NCI-H748 (cell line): ENCODE measurements around the gene THOC6.
A peak's percentile ranks its signal among the peaks of the same experiment; 100 is the strongest.
"Not testable (repeated sequence)": the region's sequence is repeated elsewhere in the genome, so short reads cannot be mapped to it uniquely, and the experiment has no call there.

Experiments used
- DNase-seq: peaks from one replicate; lab custom pipeline; 2025; ENCODE audit not compliant: unreplicated experiment; lab: John Stamatoyannopoulos, UW

The THOC6 gene

DNA sequence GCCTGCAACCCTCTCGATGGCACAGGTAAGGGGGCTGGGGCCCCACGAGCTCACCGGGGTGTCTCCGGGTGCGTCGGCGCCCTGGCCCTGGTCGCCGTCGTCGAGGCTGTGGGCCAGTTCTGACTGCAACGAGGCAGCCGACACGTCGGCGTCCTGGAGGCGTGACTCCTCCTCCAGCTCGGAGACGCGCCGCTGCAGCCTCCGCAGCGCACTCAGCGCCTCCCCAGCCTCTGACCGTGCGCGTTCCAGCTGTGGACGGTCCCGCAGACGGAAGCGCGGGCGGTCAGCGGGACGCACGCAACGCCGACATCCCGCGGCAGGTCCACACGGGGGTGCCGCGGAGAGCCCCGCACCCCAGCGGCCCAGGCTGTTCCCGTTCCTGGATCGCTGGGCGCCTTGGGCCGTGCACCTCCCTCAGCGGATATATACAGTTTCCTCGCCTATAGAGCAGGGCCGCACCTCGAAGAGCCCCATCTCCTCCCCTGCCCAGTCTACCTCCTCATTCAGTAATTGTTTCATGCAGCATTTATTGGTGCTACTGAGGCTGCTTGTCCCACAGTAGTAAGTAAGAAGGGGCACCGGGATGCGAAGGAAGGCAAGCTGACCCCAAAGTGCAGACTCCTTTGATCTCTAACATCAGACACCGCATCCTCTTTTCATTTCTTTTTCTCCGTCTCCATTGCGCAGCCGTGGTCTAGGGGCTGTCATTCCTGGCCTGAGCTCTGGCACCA lies 5.8 kb downstream of the THOC6 start:
- peak; percentile 46 for DNase-seq

DNA sequence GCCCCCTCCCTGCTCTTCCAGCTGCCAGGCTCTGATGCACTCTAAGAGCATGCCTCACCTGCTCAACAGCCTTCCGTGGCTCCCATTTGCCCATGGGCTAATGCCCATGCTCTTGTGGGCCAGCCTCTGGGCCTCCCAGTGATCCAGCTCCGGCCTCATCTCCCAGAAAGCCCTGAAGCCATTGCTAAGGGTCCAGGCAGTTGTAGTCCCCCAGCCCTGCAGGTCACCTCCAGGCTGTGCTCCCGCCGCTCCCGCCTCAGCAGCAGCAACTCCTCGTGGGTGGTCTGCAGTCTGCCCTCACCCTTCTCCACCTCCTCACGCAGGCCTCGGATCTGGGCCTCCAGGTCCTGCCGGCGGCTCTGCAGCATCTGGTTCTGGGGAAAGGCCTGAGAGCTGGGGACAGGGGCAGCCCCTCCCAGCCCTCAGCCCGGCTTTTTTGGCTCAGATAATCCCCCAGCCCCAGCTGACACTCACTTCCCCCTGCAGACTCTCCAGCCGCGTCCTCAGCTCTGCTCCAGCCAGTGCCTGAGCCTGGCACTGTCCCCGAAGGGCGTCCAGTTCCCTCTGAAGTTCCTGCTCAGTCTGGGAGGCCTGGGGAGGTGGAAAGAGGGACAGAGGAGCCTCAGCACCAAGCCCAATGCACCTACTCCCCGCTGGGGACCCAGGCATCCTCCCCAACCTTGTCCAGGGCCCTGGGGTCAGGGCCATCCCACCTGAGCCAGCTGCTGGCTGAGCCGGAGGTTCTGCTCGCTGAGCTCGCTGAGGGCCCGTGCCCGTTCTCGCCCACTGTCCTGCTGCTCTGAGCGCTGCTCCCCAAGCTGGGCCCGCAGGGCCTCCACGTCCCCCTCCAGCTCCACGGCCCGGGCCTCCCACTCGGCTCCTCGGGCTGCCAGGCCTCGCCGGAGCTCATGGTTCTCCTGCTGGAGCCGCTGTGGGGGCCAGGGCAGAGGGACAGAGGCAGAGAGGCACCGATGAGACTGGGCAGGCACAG lies 6.7 kb downstream of the THOC6 start:
- DNase-seq = no peak

DNA sequence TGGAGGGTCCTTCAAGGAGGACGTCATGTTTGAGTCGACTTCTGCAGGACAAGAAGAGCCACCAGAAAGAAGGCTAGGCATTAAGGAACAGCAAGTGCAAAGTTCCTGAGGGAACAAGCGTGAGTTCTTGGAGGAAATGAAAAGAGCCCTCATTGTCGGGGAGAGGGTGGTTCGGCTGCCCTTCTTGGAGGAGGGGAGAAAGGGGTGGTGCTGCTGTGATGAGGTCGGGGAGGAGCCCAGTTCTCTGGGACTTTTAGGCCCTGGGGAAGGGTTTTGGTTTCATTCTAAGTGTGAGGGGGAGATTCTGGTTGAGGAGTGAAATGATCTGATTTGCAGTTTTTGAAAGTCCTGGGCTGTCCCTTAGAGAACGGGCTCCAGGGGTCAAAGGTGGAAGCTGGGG lies 8.8 kb downstream of the THOC6 start:
- no peak for DNase-seq

DNA sequence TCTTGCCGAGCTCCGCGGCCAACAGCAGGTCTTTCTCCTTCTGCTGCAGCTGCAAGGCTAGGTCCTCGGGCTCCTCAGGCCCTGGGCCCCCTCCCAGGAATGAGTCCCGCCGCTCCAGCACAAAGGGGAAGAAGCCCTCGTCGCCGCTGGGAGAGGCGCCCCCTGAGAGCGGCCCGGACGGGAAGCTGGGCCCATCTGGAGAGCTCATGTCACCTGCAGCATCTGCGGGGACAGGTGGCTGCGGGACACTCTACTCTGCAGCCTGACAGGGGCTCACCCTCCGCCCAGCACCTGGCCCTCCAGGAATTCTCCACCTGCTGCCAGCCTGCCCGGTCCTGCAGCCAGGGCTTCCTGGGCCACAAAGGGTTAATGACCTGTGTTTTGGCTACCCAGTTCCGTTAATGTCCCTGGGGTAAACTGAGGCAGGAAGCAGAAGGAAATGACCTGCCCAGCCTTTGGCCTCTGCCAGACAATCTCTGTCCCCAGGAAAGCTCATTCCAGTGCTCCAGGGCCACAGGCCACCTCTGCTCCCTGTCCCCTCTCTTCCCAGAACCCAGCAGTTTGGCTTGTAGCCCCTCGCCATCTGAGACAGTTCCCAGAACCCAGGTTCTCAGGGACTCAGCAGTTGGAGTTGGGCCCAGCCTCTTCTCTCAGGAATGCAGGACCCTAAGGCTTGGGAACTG lies 11.6 kb downstream of the THOC6 start:
- no peak for DNase-seq

DNA sequence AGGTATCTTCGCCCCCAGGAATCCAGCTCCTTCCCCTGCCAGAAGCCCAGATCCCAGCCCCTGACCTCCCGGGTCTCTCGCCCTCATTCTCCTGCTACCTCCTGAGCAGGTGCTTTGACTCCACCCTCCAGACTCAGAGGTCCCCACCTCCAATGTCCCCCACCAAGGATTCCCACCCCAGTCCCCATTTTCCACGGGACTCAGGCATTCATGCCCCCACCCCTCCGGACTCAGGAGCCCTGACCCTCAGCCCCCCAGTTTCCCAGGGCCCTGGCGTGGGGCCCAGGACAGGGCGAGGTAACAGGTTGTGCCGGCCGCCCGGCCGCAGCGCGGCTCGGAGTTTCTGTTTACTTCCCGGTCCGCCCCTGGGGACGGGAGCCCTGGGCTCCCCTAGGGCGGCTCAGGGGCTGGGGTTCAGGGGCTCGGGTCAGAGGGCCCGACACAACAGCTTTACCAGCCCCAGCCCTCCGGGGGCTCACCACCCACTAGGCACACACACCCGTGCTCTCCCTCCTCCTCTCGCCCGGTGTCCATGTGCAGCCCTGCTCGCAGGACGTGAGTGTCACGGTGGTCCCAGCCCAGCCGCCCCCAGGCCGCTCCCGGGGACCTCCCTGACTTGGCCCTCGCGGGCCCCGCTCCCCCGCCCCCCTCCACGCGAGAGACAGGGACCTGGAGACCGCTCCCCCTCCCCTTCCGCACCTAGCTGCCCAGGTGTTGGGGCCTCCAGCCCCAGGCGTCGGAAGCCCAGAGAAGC lies 12.3 kb downstream of the THOC6 start:
- DNase-seq = peak; percentile 20

DNA sequence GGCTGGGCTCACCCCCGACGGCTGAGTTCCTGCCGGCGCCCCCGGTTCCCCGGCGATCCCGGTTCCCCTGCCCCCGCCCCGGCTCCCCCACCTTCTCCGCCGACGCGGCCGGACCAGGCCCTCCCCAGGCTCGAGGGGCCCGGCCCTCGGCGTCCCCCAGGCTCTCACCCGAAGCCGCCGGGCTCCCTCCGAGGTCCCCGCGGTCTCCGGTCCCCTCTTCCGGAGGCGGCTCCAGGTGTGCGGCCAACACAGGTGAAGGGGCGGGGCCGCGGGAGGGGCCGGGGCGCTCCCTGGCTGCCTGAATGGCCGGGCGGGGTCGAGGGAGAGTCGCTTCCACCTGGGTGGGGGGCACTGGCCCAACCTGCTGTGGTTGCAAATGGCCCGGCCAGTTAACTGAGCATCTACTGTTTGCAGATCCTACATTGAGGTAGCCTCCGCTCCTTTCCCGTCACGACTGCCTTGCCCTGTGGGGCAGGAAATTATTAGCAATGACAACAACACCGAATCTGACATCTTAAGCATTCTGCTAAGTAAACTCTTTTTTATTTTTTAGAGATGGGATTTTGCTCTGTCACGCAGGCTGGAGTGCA lies 13.0 kb downstream of the THOC6 start, which contains the start of gene BICDL2:
BICDL2 (minus strand) TSS at position 219 of the 590 bp plus-strand sequence. CDS start 1,448 bp downstream, outside the sequence.
- peak; percentile 45 for DNase-seq

DNA sequence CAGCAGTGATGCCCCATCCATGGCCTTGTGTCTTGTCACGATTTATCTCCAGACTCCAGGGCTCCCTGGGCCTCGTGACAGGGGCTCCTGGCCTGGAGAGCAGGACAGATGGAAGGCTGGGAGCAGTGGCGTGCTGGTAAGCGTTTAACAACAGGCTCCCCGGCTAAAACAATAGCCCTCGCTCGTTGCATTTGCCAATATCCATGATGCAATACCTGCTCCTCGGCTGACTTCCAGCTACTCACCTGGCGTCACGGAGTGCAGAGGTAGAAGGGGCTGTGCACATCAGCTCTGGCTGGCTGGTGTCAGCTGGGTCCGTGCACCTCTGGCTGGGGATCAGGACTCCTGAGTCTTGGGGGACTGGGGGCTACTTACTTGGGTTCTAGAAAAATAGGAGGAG lies 14.4 kb downstream of the THOC6 start:
- peak; percentile 11 for DNase-seq

DNA sequence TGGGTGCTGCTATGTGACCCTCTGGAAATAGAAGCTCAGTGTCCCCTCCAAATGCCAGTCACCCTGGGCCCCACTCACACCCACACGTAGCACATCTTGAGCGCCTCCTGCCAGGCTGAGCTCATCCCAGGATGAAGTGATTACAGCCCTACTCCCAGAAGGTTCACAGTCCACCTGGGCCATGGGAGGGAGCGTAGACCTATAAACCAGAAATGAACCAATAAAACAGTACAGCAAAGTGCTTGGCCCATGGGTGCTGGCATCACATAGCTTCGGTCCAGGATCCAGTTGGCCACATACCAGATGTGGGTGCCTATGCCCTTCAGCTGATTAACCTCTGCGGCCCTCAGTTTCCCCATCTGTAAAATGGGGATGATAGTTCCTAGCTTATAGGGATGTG lies 15.1 kb downstream of the THOC6 start:
- no peak for DNase-seq

DNA sequence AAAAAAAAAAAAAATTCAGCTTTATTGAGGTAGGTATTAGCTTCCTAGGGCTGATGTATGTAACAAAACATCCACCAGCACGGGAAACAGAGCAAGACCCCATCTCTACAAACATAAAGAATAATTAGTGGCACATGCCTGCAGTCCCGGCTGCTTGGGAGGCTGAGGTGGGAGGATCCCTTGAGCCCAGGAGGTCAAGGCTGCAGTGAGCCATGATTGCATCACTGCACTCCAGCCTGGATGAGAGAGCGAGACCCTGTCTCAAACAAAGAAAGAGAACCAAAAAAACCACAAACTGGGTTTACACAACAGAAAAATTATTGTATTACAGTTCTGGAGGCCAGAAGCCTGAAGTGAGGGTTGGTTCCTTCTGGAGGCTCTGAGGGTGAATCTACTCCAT lies 18.5 kb downstream of the THOC6 start:
- no peak for DNase-seq

DNA sequence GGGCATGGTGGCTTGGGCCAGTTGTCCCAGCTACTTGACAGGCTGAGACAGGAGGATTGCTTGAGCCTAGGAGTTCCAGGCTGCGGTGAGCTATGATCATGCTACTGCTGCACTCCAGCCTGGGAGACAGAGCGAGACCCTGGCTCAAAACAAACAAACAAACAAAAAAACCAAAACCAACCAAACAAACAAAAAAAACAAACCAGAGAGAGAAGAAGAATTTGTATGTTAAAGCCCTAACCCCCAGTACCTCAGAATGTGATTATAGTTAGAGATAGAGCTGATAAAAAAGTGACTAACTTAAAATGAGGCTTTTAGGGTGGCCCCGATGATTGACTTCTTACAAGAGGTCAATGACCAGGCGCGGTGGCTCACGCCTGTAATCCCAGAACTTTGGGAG lies 20.9 kb downstream of the THOC6 start:
- no peak for DNase-seq

DNA sequence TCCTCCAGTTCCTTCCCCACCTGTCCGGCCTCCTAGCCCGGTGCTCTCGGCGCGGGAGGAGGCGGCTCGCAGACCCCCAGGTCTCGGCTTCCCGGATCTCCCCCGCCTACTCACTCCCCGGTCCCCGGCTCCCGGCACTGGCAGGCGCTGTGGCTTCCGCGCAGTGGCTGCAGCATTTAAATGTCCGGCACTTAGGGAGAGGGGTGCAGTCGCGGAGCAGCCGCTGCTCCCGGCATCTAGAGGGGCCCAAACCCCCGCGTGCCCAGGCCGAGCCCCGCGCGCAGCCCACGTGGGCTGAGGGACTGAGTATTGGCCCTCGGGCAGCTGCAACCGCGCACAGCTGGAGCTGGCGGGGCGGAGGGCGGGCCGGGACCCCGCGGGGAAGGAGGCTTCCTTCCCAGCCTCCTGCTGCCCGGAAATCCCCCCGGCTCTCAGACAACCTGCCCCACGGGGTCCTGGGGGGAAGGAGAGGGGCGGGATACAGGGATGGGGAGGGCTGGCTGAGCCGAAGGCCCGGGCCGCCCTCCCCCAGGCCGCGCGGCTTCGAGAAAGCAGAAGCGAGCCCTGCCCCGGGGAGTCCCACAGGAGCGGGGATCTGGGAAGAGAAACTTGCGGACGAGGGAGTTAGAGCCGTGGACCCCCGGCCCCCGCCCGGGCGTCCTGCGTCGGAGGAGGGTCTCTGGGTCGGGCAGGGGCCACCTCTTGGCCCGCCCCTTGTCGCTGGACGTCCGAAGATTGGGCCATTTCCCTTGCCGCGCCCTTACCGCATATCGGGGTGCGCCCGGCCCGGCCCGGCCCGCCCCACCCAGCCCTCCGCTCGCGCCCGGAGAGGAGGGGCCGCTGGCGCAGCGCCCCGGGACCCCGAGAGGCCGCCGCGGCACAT lies 22.2 kb downstream of the THOC6 start, which contains the start of gene MMP25:
MMP25 (plus strand) TSS at position 804 of the 883 bp plus-strand sequence. CDS start 357 bp downstream, outside the sequence.
- peak; percentile 37 for DNase-seq

DNA sequence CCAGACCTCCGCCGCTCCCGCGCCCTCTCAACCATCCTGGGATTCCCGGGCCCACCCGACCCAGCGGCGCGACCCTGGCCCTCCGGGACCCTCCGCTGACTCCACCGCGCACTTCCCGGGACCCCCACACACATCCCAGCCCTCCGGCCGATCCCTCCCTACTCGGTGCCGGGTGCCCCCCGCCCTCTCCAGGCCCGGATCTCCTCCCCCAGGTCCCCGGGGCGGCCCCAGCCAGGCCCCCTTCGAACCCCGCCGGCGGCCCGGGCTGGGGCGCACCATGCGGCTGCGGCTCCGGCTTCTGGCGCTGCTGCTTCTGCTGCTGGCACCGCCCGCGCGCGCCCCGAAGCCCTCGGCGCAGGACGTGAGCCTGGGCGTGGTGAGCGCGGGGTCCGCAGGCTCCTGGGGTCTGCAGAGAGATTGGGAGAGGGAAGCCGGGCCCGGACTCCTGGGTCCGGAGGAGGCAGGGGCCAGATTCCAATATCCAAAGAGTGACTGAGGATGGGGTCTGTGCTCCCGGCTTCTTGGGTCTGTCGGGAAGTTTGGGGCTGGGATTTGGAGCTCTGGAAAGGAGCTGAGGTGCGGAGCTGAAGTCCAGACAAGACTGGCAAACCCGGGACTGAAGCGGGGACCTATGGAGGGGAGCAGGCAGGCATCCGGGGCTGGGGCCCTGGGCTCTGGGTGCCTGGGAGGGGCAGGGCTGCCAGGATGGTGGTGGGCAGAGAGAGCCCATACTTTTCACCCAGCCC lies 23.0 kb downstream of the THOC6 start:
- no peak for DNase-seq

DNA sequence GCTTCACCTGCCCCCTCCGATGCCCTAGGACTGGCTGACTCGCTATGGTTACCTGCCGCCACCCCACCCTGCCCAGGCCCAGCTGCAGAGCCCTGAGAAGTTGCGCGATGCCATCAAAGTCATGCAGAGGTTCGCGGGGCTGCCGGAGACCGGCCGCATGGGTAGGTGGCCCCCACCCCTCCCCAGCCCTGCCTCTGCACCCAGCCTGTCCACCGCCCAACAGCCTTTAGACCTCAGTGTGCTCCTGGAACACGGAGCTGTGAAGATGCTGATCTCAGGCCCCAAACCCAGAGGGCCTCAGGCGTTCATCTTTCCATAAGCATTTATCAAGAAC lies 23.5 kb downstream of the THOC6 start:
- no peak for DNase-seq

DNA sequence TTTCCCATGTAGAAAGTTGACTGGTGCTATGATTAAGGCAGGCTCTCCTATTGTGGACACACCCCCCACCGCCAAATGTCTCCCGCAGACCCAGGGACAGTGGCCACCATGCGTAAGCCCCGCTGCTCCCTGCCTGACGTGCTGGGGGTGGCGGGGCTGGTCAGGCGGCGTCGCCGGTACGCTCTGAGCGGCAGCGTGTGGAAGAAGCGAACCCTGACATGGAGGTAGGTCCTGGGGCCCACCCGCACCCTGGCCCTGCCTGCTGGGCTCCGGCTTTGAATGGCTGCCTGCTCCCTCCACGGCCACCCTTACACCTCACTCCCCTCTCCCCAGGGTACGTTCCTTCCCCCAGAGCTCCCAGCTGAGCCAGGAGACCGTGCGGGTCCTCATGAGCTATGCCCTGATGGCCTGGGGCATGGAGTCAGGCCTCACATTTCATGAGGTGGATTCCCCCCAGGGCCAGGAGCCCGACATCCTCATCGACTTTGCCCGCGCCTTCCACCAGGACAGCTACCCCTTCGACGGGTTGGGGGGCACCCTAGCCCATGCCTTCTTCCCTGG lies 26.2 kb downstream of the THOC6 start:
- no peak for DNase-seq

DNA sequence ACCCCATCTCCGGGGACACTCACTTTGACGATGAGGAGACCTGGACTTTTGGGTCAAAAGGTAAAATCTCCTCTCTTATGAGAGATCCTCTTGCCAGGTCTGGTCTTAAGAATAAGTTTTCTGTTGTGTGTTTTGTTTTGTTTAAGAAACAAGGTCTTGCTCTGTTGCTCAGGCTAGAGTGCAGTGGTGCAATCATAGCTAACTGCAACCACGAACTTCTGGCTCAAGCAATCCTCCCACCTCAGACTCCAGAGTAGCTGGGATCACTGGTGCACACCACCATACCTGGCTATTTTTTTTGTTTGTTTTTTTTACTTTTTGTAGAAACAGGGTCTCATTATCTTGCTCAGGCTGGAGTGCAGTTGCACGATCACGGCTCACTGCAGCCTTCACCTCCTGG lies 26.7 kb downstream of the THOC6 start:
- DNase-seq = no peak

DNA sequence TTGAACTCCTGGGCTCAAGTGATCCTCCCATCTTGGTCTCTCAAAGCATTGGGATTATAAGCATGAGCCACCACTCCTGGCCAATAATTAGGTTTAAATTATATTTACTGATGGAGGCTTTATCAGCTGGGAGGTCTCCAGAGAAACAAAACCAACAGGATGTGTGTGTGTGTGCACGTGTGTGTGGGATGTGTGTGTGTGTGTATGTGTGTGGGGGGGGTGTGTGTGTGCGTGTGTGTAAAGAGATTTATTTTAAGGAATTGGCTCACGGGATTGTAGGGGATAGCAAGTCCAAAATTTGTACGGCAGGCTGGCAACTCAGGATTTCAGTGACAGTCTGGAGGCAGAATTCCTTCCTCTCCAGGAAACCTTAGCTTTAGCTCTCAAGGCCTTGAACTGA lies 27.2 kb downstream of the THOC6 start:
- peak; percentile 22 for DNase-seq

DNA sequence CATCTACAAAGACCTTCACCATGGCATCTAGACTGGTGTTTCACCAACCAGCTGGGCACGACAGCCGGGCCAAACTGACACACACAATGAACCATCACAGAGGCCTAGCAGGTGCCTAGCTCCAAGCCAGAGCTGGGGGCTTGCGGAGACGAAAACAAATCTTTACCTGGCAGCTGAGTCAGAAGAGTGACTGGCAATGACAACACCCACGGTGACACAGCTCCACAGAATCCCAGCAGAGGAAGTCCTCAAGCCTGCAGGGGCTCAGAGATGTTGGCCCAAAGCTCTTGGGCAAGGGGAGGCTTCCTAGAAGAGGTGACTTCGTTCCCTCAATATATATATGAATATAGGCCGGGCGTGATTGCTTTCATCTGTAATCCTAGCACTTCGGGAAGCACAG lies 27.7 kb downstream of the THOC6 start:
- DNase-seq = no peak

DNA sequence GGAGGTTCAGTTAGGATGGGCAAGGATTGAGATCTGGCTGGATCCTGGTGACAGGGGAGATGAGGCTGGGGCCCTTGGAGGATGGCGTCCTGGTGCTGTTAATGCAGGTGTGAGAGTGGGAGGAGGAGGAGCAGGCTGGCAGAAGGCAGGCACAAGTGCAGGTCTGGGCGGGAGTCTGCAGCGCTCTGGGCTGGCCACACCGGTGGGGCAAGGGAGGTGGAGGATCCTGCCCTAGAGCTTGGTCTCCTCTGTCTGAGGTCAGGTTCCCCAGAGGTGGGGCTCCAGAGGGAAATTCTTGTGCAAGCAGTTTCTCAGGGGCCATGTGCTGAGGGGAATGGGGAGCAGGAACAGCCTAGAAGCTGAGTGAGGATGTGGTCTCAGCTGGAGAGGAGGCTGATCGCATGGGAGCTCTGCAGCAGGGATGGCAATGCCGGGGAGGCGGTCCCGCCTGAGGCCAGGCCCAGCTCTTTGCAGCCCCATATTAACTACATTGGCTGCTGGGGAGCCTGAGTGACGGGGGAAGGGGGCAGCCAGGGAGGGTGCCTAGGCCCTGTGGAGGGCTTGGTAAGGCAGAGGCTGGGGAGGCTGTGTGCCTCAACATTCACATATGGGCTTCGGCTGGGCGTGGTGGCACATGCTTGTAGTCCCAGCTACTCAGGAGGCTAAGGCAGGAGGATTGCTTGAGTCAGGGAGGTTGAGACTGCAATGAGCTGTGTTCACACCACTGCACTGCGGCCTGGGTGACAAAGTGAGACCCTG lies 28.9 kb downstream of the THOC6 start:
- not testable (repeated sequence) for DNase-seq
